Mesothelial cell of epicardium (in vitro differentiated cells): Measurements from ENCODE around the gene COMMD2. TPM values are rescaled to one million over a fixed set of nuclear protein-coding genes. Genes with fewer than 3 reads are reported as not detected.

Source experiments
- DNase-seq, 2 experiments: peaks; one replicate each; pipeline ENCODE4 v3.0.0; 2021; ENCODE audit warnings: low spot score in 2 of 2; ENCODE audit not compliant: unreplicated experiment in 2 of 2
- H3K27ac Mint-ChIP-seq: 2 replicates; pipeline ENCODE4 v1.8.0; 2021; ENCODE audit warnings: mixed read lengths
- H3K27me3 Mint-ChIP-seq: 2 replicates; pipeline ENCODE4 v1.8.0; 2021; ENCODE audit warnings: low read depth, mixed read lengths
- H3K36me3 Mint-ChIP-seq: 2 replicates; pipeline ENCODE4 v1.8.0; 2021; ENCODE audit warnings: mixed read lengths
- H3K4me1 Mint-ChIP-seq: 2 replicates; pipeline ENCODE4 v1.8.0; 2021; ENCODE audit warnings: mixed read lengths
- H3K4me3 Mint-ChIP-seq: 2 replicates; pipeline ENCODE4 v1.8.0; 2021; ENCODE audit warnings: mild to moderate bottlenecking, moderate library complexity, mixed read lengths
- H3K9me3 Mint-ChIP-seq: 2 replicates; pipeline ENCODE4 v1.8.0; 2021; ENCODE audit warnings: mixed read lengths
- CTCF ChIP-seq: fragments of 200-600 bp; sonication (generic); IDR thresholded peaks from one replicate; pipeline ENCODE4 v1.5.0; 2021; ENCODE audit warnings: antibody characterized with exemption; ENCODE audit not compliant: unreplicated experiment
- total RNA-seq: library from RNA; stranded (reverse); gene quantifications from 3 replicates; pipeline ENCODE4 v1.2.1, GENCODE V29; 2021

Gene COMMD2
- total RNA-seq, 1 donor from 2014 or later: 55.7 TPM

DNA sequence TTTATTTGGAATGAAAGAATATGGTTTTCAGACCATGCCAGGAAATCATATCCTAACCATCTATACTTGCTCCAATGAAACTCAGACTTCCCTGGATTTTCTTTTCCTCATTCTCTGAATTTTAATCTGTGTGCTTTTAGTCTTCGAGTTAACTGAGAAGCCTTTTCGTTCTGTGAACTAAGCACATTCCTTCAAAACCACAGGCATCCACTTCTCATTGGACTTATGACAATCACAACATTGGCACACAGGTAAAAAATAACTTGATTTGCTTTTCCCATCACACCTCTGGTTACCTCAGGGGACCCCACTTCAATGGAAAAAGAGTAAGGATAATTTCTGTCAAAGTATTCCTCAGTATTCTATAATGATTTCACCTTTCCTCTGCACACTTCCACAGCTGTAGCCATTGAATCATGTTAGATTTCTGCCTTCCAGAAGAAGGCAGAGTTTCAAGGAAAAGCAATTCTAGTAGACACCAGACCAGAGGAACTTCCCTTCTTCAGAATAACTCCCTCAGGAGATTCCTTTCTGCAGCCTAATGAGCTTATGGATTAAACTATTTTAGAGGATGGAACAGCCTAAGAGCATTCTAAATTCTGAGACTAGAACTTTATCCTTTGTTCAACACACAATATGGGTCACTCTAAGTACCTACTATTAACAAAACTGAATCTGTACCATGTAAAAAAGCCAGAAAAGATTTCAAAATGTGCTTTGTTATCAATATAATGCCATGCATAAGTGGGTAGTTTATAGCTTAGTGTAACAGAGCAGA lies 15.9 kb downstream of the COMMD2 start:
- no peak for DNase-seq
- no peaks in the 10 kb centered on the region for H3K27me3 Mint-ChIP-seq
- H3K27ac Mint-ChIP-seq: peak overlapping the region; percentile 74
- no peaks in the 10 kb centered on the region for H3K9me3 Mint-ChIP-seq
- H3K36me3 Mint-ChIP-seq: peaks cover 4% of the 10 kb centered on the region
- TF ChIP-seq CTCF: no peak
- peaks cover 12% of the 10 kb centered on the region for H3K4me1 Mint-ChIP-seq
- no peak overlapping the region for H3K4me3 Mint-ChIP-seq

- no peaks in the 10 kb centered on the region for H3K36me3 Mint-ChIP-seq
- no peaks in the 10 kb centered on the region for H3K9me3 Mint-ChIP-seq
- no peak for TF ChIP-seq CTCF
- DNase-seq: no peak
- H3K27me3 Mint-ChIP-seq: no peaks in the 10 kb centered on the region
- peaks cover 12% of the 10 kb centered on the region for H3K4me1 Mint-ChIP-seq
- H3K27ac Mint-ChIP-seq: no peak overlapping the region
- no peak overlapping the region for H3K4me3 Mint-ChIP-seq
Measured at GRCh38 chr3:149732234-149732633, 20.1 kb downstream of the COMMD2 start.

DNA sequence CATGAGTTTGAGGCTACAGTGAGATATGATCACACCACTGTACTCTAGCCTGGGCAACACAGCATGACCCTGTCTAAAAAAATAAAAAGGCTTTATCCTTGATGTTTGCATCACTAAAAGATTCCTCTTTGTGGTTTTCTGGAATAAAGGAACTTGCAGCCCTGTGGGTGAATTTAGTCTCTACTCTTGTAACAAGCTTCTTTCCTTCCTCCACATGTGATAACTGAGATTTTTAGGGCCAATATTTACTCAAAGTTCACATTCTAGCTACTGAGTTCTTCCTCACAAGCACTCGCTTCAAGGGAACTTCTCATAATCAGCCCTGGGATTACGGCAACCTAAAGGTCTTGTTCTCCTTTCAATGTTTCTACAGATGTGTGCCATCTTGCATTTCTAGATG lies 24.6 kb downstream of the COMMD2 start:
- Mint-ChIP-seq H3K4me1 (no peaks in the 10 kb centered on the region), H3K9me3 (peaks cover 2% of the 10 kb centered on the region), H3K36me3 (peaks cover 2% of the 10 kb centered on the region), H3K27me3 (no peaks in the 10 kb centered on the region), H3K4me3 (no peak overlapping the region), H3K27ac (no peak overlapping the region)
- no peak for DNase-seq
- TF ChIP-seq CTCF: no peak

DNA sequence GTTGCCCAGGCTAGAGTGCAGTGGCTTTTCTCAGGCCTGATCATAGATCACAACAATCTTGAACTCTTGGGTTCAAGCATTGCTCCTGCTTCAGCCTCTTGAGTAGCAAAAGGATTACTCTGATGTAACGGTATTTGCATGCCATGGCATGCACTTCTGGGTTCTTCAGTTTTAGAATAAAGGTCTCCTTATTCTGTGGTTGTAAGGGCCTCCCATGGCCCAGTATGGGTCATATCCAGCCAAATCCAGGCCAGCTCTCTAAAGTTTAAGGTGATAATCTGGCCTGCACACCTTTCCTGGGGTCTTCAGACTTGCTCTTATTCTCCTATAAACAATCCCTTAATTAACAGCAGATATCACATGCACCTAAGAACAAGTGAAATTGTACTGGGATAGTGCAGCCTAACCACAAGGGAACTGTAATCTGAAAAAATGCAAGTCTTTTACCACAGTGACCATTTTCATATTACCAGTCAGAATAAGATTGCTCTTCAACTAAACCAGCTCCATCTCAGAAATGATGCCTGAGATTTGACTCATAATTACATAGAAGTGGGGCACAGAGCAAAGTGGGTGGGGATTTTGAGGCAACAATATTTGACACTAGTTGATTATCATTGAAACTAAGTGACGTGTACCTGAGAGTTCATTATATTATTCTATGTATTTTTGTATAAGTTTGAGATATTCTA lies 25.4 kb downstream of the COMMD2 start:
- no peak for TF ChIP-seq CTCF
- Mint-ChIP-seq H3K9me3 (peaks cover 10% of the 10 kb centered on the region), H3K4me1 (no peaks in the 10 kb centered on the region), H3K4me3 (no peak overlapping the region), H3K36me3 (peaks cover 3% of the 10 kb centered on the region), H3K27ac (no peak overlapping the region), H3K27me3 (no peaks in the 10 kb centered on the region)
- DNase-seq: no peak

GRCh38 chr3:149723781-149724180 lies 28.5 kb downstream of the COMMD2 start:
- Mint-ChIP-seq H3K36me3 (peaks cover 12% of the 10 kb centered on the region), H3K4me3 (no peak overlapping the region), H3K27ac (no peak overlapping the region), H3K9me3 (peaks cover 31% of the 10 kb centered on the region), H3K27me3 (no peaks in the 10 kb centered on the region), H3K4me1 (no peaks in the 10 kb centered on the region)
- no peak for TF ChIP-seq CTCF
- DNase-seq: no peak
